ENCODE results near the gene MAP2K7.

DNA sequence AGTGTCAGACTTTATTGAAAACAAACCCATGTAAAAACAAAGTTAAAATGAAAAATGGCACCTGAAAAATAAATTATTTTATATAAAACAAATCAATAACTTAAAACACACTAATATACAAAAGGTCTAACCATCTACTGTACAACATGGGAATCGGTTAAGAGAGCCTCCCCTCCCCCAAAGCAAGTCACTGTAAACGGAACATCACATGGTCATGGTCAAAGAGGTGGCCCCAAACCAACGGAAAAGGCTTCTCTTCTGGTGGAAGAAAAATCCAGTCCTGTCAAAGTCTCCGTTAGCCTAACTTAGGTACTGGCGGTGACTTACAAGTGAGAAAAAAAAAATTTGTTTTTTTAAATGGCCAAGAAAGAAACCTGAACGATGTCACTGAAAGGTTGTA, 55.5 kb downstream of the MAP2K7 start:
- no peak for TF ChIP-seq ZNF70 (CRISPR knock-in tag; IDR thresholded peaks at IDR 0.05)
- TF ChIP-seq, protein P1, sequence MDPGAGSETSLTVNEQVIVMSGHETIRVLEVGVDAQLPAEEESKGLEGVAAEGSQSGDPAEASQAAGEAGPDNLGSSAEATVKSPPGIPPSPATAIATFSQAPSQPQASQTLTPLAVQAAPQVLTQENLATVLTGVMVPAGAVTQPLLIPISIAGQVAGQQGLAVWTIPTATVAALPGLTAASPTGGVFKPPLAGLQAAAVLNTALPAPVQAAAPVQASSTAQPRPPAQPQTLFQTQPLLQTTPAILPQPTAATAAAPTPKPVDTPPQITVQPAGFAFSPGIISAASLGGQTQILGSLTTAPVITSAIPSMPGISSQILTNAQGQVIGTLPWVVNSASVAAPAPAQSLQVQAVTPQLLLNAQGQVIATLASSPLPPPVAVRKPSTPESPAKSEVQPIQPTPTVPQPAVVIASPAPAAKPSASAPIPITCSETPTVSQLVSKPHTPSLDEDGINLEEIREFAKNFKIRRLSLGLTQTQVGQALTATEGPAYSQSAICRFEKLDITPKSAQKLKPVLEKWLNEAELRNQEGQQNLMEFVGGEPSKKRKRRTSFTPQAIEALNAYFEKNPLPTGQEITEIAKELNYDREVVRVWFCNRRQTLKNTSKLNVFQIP (CRISPR knock-in tag; IDR thresholded peaks at IDR 0.05; ENCODE audit: borderline replicate concordance, low read depth) = no peak
- TF ChIP-seq ZNF565 (CRISPR knock-in tag; conservative IDR thresholded peaks at IDR 0.05; ENCODE audit: low read depth) = no peak
- no peak for TF ChIP-seq BACH2 (CRISPR knock-in tag; IDR thresholded peaks at IDR 0.05; ENCODE audit: borderline replicate concordance)
- no peak for TF ChIP-seq ZC3H10 (CRISPR knock-in tag; IDR thresholded peaks at IDR 0.05)
- TF ChIP-seq, protein P2, sequence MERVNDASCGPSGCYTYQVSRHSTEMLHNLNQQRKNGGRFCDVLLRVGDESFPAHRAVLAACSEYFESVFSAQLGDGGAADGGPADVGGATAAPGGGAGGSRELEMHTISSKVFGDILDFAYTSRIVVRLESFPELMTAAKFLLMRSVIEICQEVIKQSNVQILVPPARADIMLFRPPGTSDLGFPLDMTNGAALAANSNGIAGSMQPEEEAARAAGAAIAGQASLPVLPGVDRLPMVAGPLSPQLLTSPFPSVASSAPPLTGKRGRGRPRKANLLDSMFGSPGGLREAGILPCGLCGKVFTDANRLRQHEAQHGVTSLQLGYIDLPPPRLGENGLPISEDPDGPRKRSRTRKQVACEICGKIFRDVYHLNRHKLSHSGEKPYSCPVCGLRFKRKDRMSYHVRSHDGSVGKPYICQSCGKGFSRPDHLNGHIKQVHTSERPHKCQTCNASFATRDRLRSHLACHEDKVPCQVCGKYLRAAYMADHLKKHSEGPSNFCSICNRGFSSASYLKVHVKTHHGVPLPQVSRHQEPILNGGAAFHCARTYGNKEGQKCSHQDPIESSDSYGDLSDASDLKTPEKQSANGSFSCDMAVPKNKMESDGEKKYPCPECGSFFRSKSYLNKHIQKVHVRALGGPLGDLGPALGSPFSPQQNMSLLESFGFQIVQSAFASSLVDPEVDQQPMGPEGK (CRISPR knock-in tag; IDR thresholded peaks at IDR 0.05; ENCODE audit: borderline replicate concordance) = no peak
- TF ChIP-seq, protein P3, sequence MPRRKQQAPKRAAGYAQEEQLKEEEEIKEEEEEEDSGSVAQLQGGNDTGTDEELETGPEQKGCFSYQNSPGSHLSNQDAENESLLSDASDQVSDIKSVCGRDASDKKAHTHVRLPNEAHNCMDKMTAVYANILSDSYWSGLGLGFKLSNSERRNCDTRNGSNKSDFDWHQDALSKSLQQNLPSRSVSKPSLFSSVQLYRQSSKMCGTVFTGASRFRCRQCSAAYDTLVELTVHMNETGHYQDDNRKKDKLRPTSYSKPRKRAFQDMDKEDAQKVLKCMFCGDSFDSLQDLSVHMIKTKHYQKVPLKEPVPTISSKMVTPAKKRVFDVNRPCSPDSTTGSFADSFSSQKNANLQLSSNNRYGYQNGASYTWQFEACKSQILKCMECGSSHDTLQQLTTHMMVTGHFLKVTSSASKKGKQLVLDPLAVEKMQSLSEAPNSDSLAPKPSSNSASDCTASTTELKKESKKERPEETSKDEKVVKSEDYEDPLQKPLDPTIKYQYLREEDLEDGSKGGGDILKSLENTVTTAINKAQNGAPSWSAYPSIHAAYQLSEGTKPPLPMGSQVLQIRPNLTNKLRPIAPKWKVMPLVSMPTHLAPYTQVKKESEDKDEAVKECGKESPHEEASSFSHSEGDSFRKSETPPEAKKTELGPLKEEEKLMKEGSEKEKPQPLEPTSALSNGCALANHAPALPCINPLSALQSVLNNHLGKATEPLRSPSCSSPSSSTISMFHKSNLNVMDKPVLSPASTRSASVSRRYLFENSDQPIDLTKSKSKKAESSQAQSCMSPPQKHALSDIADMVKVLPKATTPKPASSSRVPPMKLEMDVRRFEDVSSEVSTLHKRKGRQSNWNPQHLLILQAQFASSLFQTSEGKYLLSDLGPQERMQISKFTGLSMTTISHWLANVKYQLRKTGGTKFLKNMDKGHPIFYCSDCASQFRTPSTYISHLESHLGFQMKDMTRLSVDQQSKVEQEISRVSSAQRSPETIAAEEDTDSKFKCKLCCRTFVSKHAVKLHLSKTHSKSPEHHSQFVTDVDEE (CRISPR knock-in tag; IDR thresholded peaks at IDR 0.05) = no peak
- no peak for TF ChIP-seq ZFP30 (CRISPR knock-in tag; IDR thresholded peaks at IDR 0.05)
- TF ChIP-seq, protein P4, sequence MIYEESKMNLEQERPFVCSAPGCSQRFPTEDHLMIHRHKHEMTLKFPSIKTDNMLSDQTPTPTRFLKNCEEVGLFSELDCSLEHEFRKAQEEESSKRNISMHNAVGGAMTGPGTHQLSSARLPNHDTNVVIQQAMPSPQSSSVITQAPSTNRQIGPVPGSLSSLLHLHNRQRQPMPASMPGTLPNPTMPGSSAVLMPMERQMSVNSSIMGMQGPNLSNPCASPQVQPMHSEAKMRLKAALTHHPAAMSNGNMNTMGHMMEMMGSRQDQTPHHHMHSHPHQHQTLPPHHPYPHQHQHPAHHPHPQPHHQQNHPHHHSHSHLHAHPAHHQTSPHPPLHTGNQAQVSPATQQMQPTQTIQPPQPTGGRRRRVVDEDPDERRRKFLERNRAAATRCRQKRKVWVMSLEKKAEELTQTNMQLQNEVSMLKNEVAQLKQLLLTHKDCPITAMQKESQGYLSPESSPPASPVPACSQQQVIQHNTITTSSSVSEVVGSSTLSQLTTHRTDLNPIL (CRISPR knock-in tag; IDR thresholded peaks at IDR 0.05; ENCODE audit: low read depth) = no peak
- no peak for TF ChIP-seq RARB (CRISPR knock-in tag; IDR thresholded peaks at IDR 0.05)
- no peak for TF ChIP-seq ZFP3 (CRISPR knock-in tag; IDR thresholded peaks at IDR 0.05)
- no peak for TF ChIP-seq ARNTL (CRISPR knock-in tag; IDR thresholded peaks at IDR 0.05; ENCODE audit: borderline replicate concordance, low read depth)
